NCI-H82 (cell line): ENCODE results near the gene PNKP.
A peak's percentile ranks its signal among the peaks of the same experiment; 100 is the strongest.

Experiments used
- DNase-seq: peaks from one replicate; lab custom pipeline; 2025; lab: John Stamatoyannopoulos, UW

Gene PNKP

DNA sequence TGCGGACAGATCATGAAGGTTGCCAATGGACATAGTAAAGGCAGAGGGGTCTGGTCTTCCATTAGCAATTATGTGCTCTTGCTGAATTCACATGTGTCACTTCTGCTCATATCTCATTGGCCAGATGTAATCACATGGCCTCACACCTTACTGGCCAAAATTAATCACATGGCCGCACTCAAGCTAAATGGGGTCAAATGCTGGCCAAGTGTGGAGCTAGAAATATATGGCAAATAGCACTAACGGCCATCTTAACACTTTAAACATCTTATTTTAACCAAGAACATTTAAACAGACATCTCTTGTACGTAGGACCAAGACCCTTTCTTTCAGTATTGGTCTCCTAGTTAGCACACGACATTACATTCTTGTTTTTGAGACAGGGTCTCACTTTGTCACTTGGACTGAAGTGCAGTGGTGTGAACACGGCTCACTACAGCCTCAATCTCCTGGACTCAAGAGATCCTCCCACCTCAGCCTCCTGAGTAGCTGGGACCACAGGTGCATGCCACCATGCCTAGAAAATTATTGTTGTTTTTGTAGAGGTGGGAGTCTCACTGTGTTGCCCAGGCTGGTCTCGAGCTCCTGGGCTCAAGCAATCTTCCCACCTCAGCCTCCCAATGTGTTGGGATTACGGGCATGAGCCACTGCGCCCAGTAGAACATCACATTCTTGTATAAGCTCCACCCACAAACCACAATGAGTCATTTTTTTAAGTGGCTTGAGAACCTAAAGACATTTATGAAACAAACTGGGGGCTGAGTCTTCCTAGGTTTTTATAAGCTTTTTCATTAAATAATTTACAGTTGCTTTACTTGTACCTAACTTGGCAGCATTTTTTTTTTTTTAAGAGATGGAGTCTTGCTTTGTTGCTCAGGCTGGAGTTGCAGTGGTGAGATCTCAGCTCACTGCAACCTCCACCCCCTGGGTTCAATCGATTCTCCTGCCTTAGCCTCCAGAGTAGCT is 19.4 kb downstream of the PNKP start:
- DNase-seq: no peak

DNA sequence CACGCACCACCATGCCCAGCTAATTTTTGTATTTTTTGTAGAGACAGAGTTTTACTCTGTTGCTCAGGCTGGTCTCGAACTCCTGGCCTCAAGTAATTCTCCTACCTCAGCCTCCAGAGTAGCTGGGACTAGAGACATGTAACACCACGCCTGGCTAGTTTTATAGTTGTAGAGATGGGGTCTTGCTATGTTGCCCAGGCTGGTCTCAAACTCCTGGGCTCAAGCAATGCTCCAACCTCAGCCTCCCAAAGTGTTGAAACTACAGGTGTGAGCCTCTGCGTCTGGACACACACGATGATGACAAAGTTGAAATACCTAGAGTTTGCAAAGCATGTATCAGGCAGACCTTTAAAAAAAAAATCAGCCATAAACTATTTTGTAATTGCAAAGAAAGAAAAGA is 21.0 kb downstream of the PNKP start:
- DNase-seq: no peak

DNA sequence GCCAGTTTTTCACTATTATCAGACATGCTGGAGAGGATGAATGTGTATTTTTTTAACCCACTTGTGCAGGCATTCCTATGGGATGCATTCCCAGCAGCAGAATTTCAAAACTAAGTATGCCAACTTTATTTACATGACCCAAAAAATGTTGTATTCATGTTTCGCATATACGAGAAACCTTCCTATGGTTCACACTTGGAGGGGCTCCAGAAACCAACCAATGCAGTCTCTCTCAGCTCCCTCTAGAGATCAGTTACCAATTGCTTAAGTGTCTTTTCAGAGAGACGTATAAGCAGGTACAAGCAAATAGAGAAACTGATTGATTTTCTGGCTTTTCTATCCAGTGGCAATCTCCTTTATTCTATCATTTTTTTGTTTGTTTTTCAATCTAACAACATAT is 22.0 kb downstream of the PNKP start:
- DNase-seq: peak; percentile 18

DNA sequence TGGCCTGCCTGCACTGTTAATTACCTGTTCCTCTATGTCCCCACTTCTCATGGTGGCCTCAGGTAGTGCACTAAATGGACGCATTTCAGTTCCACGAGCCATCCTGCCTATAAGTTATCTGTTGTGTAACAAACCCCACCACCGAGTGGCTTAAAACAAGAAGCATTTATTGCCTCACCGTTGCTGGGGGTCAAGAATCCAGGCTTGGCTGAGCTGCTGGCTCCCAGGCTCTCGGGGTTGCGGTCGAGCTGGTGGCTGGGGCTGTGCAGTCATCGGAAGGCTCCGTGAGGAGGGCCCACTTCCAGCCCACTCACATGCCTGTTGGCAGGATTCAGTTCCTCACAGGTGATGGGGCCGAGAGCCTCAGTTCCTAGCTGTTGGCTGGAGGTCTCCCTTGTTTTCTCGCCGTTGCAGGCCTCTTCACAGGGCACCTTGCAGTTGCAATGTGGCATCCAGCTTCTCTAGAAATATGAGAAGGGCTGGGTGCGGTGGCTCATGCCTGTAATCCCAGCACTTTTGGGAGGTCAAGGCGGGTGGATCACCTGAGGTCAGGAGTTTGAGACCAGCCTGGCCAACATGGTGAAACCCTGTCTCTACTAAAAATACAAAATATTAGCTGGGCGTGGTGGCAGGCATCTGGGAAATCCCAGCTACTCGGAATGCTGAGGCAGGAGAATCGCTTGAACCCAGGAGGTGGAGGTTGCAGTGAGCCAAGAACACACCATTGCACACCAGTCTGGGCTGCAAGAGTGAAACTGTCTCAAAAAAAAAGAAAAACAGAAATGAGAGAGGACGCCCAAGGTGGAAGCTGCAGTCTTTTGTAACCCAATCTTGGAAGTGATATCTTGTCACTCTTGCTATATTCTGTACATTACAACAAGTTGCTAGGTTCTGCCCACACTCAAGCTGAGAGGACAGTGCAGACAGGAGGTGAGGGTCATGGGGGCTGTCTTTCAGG is 23.0 kb downstream of the PNKP start:
- DNase-seq: no peak

DNA sequence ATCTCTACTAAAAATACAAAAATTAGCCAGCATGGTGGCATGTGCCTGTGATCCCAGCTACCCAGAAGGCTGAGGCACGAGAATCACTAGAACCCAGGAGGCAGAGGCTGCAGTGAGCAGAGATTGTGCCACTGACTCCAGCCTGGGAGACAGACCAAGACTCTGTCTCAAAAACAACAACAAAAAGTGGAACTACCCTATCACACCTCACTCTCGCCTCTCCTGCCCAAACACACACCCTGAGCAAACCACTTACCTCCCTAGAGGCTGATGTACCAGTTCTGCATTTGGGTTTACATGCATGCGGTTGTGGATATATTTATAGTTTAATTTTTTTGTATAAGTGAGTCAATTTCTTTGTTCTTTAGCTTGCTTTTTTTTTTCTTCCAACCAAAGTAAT is 24.1 kb downstream of the PNKP start:
- DNase-seq: no peak

DNA sequence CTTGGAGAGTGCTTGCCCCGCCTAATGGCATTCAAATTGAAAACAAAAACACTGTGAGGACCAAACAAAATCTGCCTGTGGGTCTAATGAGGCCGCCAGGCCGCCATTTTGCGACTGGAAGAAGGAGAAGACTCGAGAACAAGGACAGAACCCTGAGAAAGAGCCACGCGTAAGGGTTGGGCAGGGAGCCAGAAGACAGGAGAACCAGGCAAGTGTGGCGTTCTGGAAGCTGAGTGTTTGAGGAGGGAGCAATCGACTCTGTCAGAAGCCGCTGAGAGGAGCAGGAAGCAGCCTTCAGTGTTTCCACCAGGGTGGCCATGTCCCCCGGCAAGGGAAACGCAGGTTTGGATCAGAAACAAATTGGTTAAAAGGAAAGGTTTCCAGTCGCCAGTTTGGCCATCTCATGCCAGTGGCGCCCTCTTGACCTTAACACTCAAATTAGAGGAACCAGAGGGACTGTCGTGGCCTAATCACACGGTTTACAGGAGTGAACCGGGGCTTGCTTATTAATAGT is 26.6 kb downstream of the PNKP start:
- DNase-seq: no peak

DNA sequence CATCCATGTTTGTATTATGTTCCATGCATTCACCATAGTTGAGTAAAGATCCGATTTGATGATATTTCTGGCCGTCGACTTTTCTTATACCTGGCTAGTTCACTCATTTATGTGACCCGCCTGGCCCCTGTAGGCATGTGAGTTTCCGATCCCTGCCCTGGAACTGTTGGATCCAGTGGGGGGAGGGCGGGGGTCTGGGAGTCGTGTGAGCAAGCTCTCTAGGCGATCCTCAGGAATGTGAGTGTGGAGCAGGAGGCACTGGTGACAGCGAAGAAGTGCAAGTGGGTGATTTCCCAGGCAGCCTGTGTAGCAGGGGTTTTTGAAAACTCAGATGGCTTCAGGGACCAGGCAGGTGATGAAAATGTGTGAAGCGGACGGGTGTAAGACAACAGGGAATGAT is 27.1 kb downstream of the PNKP start:
- DNase-seq: no peak

DNA sequence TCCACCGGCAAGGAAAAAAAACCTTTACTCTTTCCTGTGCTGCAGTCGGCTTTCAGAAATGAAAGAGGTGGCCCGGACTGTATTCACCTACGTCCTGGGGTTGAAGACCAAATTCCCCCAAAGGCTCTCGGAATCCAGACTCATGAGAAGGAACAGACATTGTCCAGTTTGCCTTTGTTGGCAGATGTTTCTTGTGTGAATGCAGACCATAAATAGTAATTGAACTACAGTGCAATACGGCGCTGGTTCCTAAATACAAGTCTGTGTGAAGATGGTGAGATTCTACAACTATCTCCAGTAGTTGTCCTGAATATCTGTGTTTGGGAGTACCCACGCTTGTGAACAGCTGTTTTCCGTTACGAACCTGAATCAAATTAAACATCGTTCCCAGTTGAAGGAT is 27.7 kb downstream of the PNKP start:
- no peak for DNase-seq

DNA sequence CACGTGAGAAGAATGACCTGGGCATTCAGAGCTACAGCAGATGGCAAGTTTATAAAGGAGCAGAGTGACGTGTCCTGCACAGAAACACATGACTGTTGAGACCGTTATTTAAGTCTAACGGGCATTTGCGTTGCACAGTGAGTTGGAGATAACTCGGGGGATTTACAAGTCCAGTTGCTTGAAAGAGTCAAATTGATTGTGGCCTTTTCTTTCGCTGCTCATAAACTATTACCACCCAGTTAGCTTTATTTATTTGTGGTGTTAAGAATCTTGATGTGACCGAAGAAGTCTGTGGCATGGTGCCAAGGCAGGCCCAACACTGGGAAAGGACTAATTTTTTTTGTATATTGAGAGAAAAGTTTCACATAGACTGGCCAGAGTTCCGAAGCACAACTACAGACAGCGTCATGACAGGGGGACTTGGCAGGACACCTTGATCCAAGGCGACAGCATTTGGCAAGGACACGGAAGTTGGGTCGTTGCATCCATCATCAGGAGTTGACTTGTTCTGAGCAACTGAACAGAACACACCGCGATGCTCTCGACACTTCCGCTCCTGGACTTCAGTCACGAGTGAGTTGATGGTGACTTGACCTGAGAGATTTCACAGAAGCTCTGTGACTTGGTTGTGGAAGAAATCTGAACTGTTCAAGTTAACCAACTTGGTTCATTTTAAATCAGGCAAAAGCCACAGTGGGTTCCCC is 28.3 kb downstream of the PNKP start:
- no peak for DNase-seq

DNA sequence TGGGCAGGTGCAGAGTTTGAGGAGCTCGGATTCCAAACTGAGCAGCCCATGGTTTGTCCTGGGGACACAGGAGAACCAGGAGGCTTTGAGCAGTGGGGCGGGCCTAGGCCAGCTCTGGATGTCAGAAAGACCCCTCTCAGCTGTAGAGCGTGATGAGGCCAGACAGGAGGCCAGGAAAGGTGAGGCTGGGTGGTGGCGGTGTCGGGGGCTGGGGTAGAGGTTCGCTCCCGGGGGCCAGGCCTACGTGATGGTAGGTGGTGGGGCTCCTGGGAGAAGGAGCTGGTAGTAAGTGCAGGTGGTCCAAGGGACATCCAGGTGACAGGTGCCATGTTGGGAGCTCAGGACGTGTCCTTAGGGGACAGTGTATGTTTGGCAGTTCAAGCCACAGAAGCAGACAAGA is 30.0 kb downstream of the PNKP start:
- no peak for DNase-seq

DNA sequence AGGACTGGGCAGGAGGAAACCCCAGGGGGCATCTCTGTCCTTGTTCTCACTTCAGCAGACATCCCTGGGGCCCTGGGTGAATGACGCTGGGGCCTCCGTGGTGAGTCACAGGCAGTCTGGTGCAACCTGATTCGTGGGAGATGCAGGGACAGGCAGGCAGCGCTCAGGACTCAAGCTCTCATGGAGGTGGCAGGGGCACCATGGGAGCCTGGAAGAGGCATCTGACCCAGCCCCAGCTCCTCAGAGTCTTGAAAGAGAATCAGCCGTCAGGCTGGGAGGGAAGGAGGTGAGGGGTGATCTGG is 30.4 kb downstream of the PNKP start:
- no peak for DNase-seq

DNA sequence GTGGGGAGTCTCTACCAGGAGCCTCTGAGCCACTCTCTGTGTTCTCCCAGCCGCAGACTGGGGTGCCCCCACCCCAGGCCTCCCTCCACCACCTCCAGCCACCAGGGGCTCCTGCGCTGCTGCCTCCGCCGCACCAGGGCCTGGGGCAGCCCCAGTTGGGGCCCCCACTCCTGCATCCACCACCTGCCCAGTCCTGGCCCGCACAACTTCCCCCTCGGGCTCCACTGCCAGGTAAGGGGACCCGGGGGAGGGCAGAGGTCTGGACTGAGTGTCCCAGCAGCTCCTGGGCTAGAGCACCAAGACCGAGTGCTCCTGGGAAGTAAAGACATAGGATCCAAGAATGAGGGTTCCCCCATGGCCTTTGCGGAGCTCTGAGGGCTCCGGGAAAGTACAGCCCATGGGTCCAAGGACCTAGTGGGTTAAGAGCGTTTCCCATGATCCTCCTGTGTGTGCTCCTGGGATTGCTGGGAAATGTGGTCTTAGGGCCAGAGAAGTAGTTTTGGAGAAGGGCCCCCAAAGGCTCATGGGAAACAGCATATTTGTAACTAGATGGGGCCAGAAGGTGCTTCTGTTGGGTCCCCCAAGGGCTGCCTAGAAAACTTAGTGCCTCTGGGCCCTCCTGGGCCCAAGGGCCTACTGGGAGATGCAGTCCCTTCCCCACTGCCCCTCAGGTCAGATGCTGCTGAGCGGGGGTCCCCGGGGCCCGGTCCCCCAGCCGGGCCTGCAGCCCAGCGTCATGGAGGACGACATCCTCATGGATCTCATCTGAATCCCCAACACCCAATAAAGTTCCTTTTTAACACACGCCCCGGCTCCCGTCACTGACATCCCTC is 31.0 kb downstream of the PNKP start:
- DNase-seq: no peak

DNA sequence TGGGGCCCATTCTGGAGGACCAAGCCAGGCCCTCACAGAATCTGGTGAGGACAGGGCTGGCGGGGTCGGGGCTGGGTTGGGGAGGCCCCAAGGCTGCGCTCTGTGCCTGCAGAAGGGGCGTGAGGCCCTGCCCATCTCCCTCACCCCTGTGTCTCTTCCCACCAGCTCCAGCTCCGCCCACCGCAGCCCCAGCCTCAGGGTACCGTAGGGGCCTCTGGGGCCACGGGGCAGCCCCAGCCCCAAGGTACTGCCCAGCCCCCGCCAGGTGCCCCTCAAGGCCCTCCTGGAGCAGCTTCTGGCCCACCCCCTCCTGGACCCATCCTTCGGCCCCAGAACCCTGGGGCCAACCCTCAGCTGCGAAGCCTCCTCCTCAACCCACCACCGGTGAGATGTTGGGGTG is 31.8 kb downstream of the PNKP start:
- no peak for DNase-seq

DNA sequence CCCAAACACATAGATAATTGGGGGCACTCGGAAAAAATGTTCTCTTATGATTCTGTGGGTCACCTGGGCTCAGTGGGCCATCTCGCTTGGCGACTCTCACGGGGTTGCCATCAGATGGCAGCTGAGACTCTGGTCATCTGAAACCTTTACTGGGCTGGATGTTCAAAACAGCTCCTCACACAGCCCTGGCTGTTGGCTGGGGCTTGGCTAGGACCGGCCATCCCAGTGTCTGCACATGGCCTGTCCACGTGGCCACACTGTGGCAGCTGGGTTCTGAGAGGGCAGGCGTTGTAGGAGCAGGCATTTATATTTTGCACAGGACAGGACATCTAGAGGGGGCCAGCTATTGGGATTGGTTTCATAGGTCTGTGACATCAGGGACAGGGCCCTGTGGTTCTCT is 33.8 kb downstream of the PNKP start:
- no peak for DNase-seq

DNA sequence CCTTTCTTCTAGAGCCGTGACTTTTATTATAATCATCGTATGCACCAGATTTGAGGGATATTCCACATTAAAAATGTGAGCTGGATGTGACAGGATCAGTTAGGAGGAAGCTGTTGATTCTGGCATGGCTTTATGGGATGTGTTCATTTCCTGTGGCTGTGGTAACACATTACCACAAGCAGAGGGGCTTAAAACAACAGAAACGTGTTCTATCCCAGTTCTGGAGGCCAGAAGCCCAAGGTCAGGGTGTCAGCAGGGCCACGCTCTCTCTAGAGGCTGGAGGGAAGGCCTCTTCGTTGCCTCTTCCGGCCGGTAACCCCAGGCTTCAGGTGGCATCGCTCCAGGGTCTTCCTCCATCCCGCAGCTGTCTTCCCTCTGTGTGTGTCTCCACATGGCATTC is 34.8 kb downstream of the PNKP start:
- DNase-seq: no peak

DNA sequence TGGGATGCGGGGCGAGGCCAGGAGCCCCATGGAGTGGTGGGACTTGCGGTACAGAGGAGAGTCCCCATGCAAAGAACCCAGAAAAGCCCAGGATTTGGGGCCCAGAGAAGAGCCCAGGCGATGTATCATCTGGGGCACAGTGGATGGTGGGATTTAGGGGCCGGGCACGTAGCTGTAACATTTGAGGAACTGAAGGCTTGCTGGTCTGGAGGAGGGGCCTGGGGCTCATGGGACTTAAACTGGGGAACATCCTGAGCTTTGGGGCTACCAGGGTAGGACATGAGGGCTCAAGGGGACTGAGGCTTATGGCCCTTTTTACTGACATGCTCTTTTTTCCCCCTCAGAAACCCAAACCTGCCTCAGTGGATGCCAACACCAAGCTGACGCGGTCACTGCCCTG is 35.8 kb downstream of the PNKP start:
- DNase-seq: no peak

DNA sequence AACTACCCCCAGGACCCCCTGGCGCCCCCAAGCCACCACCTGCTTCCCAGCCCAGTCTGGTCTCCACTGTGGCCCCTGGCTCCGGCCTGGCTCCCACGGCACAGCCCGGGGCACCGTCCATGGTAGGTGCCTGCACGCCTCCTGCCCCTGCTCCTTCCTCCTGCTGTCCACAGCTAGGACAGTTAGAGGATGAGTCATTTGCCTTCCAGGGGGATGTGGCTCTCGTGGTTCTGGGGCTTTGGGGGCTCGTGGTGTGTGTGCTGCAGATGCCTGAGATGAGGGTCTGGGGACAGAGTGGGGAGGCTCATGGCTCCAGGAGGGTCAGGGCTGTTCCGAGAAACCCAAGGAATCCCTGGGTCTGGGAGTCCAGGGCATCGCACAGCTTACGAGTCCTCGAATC is 36.6 kb downstream of the PNKP start:
- no peak for DNase-seq

DNA sequence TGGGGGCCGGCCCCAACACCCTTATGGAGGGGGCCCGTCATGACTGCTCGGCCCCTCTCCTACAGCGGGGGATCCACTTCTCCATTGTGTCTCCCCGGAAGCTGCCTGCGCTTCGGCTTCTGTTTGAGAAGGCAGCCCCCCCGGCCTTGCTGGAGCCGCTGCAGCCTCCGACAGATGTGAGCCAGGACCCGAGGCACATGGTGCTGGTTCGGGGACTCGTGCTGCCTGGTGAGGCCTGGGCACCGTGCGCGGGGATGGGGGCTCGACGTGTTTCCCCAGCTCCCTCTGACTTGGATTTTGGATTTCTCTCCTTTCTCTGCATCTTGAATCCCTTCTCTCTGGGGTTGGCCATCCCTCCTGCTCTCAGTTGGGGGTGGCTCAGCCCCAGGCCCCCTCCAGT is 37.7 kb downstream of the PNKP start:
- DNase-seq: no peak

DNA sequence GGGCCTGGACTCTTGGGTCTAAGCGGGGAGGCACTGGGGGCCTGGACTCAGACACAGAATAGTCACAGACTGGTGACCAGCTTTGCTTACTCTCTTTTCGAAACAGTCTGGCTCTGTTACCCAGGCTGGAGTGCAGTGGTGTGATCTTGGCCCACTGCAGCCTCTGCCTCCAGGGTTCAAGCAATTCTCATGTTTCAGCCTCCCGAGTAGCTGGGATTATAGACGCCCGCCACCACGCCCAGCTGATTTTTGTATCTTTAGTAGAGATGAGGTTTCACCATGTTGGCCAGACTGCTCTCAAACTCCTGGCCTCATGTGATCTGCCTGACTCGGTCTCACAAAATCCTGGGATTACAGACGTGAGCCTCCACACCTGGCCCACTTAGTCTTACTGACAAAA is 38.2 kb downstream of the PNKP start:
- DNase-seq: no peak

DNA sequence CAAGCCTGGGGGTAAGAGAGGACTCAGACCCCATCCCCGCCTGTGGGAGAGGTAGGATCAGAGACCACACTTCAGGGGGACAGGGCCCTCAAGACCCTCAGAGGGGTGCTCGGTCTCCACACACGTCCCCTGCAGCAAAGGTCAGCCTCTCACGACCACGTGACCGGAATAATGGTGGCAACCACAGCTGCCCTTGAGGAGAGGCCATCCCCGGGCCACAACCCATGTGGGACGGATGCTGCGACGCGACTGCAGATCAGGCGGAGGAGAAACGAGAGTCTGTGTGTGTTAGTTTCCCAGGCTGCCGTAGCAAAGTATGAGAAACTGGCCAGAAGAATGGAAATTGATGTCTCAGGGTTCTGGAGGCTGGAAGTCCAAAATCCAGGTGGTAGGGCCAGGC is 40.3 kb downstream of the PNKP start:
- no peak for DNase-seq

DNA sequence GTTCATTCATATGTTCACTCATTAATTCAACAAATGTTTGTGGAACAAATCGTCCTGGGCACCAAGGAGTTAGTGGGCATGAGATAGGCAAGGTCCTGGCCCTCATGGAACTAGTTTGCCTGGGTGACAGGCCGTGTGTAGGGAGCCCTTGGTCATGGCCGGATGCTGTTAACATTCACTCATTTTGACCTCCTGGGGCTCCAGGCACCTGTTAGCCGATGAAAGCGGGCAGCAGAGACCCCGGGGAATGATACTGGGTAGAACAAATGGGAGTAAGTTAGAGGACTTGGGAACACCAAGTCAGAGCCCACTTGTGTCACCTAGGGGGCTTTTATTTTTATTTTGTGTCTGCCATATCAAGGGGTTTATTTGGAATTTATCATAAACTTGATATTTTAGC is 42.7 kb downstream of the PNKP start:
- no peak for DNase-seq
